Thyroid gland (tissue), 4 donors: ENCODE results near the gene HM13. TPM values are rescaled to one million over a fixed set of nuclear protein-coding genes. Genes with fewer than 3 reads are reported as not detected.
A peak's percentile ranks its signal among the peaks of the same experiment; 100 is the strongest.

Experiments used
- DNase-seq, 2 donors: peaks; one replicate each; pipeline ENCODE4 v3.0.0-alpha.2; 2019
- H3K27ac ChIP-seq, 3 donors: fragments of 200-600 bp; sonication (generic); 1 replicate in 2 of 3; 2 replicates in 1 of 3; pipeline ENCODE4 v1.5.1; 2016 to 2019; ENCODE audit warnings: mild to moderate bottlenecking in 1 of 3, moderate library complexity in 1 of 3
- H3K27me3 ChIP-seq: fragments of 200-600 bp; sonication (generic); one replicate; pipeline ENCODE4 v1.5.1; 2019
- H3K36me3 ChIP-seq, 2 donors: fragments of 200-600 bp; sonication (generic); one replicate each; pipeline ENCODE4 v1.5.1; 2016 to 2019
- H3K4me1 ChIP-seq, 2 donors: fragments of 200-600 bp; sonication (generic); one replicate each; pipeline ENCODE4 v1.5.1; 2017 to 2019
- H3K4me3 ChIP-seq, 3 donors: fragments of 200-600 bp; sonication (generic); replicated peaks in 1 of 3; 1 replicate in 2 of 3; 2 replicates in 1 of 3; pipeline ENCODE4 v1.5.1; 2016; ENCODE audit warnings: mild to moderate bottlenecking in 1 of 3
- H3K9me3 ChIP-seq: fragments of 200-600 bp; sonication (generic); one replicate; pipeline ENCODE4 v1.5.1; 2017
- POLR2A ChIP-seq, 2 donors: fragments of 450-650 bp; IDR thresholded peaks; one replicate each; pipeline ENCODE4 v1.6.1; 2017; ENCODE audit warnings: antibody characterized with exemption in 2 of 2, mild to moderate bottlenecking in 2 of 2, moderate library complexity in 1 of 2
- WGBS, 2 donors: methylation state at CpG; one replicate each; pipeline ENCODE4 v1.1.5; 2017; 5-methylcytosine and 5-hydroxymethylcytosine counted together
- intact Hi-C: fragments of 100-400 bp; cut with DNase I; formaldehyde crosslinking; loops from one replicate; pipeline ENCODE4 v1.15.1; 2023
- total RNA-seq, 4 donors: library from RNA; depleted of rRNA; stranded (reverse); fragments of >200 nt; gene quantifications; one replicate each; pipeline ENCODE4 v1.2.3, GENCODE V29; 2016
- TF ChIP-seq, protein P1 (sequence below), 6 experiments: fragments of 200-600 bp in 3 of 6; fragments of 450-650 bp in 3 of 6; sonication (generic) in 3 of 6; IDR thresholded peaks; one replicate each; pipeline ENCODE4 v1.5.1; 2016 to 2019; ENCODE audit warnings: antibody characterized with exemption in 6 of 6, mild to moderate bottlenecking in 2 of 6, inconsistent platforms in 1 of 6, moderate library complexity in 1 of 6

The HM13 gene
- total RNA-seq, 4 donors from 2014 or later = 82.8 to 136 (median 111) TPM

GRCh38 chr20:31490752-31491151 lies 23.5 kb upstream of the HM13 start:
- no peaks in the 10 kb centered on the region for H3K36me3 ChIP-seq
- intact Hi-C loops = no loop called here
- no peak overlapping the region for H3K27ac ChIP-seq
- no peak for DNase-seq
- no peaks in the 10 kb centered on the region for H3K27me3 ChIP-seq
- no peak overlapping the region for H3K4me3 ChIP-seq
- H3K9me3 ChIP-seq = no peaks in the 10 kb centered on the region
- TF ChIP-seq POLR2A (IDR thresholded peaks at IDR 0.05) = no peak
- H3K4me1 ChIP-seq = peaks cover 0 to 5% of the 10 kb centered on the region in 2 donors
- WGBS, 2 donors = 80 to 85% methylated on average over 3 of the region's 3 CpGs

DNA sequence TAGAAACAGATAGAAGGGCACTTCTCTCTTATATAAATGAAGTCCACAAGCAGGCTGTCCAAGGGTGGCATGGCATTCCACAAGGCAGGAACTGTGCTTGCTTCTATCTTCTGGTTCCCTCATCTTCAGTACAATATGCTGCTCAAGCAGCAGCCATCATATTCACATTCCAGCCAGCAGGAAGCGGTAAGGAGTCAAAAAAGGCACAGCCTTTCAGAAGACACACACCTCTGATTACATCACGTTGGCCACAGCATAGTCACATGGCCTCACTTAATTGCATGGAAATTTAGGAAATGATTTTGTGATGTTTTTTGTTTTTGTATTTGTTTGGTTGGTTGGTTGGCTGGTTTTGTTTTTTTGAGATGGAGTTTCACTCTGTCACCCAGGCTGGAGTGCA lies 20.1 kb upstream of the HM13 start:
- Histone ChIP-seq H3K4me3 (no peak overlapping the region), H3K36me3 (no peaks in the 10 kb centered on the region)

GRCh38 chr20:31496761-31497295 lies 17.4 kb upstream of the HM13 start:
- H3K4me1 ChIP-seq = peaks cover 0 to 15% of the 10 kb centered on the region in 2 donors
- intact Hi-C loops = no loop called here
- H3K36me3 ChIP-seq = no peaks in the 10 kb centered on the region
- peak overlapping the region in 2 of 3 donors; percentile 17 to 44 for H3K27ac ChIP-seq
- DNase-seq = peak; percentile 17 to 24
- 18 to 24% methylated on average over 15 of the region's 15 CpGs for WGBS, 2 donors
- TF ChIP-seq, protein P1, sequence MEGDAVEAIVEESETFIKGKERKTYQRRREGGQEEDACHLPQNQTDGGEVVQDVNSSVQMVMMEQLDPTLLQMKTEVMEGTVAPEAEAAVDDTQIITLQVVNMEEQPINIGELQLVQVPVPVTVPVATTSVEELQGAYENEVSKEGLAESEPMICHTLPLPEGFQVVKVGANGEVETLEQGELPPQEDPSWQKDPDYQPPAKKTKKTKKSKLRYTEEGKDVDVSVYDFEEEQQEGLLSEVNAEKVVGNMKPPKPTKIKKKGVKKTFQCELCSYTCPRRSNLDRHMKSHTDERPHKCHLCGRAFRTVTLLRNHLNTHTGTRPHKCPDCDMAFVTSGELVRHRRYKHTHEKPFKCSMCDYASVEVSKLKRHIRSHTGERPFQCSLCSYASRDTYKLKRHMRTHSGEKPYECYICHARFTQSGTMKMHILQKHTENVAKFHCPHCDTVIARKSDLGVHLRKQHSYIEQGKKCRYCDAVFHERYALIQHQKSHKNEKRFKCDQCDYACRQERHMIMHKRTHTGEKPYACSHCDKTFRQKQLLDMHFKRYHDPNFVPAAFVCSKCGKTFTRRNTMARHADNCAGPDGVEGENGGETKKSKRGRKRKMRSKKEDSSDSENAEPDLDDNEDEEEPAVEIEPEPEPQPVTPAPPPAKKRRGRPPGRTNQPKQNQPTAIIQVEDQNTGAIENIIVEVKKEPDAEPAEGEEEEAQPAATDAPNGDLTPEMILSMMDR (IDR thresholded peaks at IDR 0.05) = no peak
- TF ChIP-seq POLR2A (IDR thresholded peaks at IDR 0.05) = no peak
- no peaks in the 10 kb centered on the region for H3K9me3 ChIP-seq
- no peak overlapping the region for H3K4me3 ChIP-seq
- H3K27me3 ChIP-seq = no peaks in the 10 kb centered on the region

More for the DNA sequence above, 20.1 kb upstream of the HM13 start:
- Histone ChIP-seq H3K4me1 (peaks cover 0 to 15% of the 10 kb centered on the region in 2 donors), H3K9me3 (no peaks in the 10 kb centered on the region), H3K27ac (no peak overlapping the region), H3K27me3 (no peaks in the 10 kb centered on the region)
- WGBS, 2 donors = 55 to 58% methylated on average over 2 of the region's 2 CpGs
- DNase-seq = no peak
- TF ChIP-seq POLR2A (IDR thresholded peaks at IDR 0.05) = no peak
- TF ChIP-seq, protein P1 (IDR thresholded peaks at IDR 0.05) = no peak
- intact Hi-C loops = no loop called here

DNA sequence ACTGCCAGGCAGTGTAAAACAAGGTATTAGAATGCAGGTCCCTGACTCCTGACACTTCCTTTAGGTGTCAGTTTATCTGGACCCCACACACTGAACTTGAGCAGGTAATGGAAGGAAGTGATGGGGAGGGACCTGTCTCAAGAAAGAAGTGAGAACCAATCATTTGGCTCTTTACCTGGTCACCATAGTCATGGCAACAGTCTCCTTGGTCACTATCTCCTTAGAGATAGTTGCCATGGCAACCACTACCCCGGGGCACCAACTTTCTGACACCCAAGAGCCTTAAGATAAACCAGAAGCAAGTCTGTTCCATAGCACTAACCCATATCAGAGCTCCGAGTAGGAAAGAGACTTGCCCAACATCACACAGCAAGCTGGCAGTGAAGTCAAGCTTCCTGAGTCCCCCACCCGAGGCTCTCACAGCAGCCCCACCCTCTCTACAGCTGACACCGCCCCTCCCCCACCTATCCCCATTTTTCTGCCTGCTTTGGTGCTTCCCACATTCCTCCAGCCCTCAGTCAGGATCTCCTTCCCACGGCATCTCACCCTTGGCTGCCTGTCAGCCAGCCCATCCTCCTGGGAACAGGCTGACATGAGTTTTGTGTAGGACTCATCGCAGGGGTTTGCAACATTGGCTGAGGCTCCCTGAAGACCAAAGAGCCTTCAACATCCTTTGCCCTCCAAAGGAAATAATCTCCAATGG lies 16.3 kb upstream of the HM13 start:
- H3K27ac ChIP-seq = peak overlapping the region in 1 of 3 donors; percentile 30
- TF ChIP-seq, protein P1 (IDR thresholded peaks at IDR 0.05) = no peak
- TF ChIP-seq POLR2A (IDR thresholded peaks at IDR 0.05) = no peak
- H3K9me3 ChIP-seq = no peaks in the 10 kb centered on the region
- no peak for DNase-seq
- 30 to 45% methylated on average over 6 of the region's 6 CpGs for WGBS, 2 donors
- no peak overlapping the region for H3K4me3 ChIP-seq
- no peaks in the 10 kb centered on the region for H3K27me3 ChIP-seq
- peaks cover 0 to 15% of the 10 kb centered on the region in 2 donors for H3K4me1 ChIP-seq
- H3K36me3 ChIP-seq = no peaks in the 10 kb centered on the region
- intact Hi-C loops = no loop called here

DNA sequence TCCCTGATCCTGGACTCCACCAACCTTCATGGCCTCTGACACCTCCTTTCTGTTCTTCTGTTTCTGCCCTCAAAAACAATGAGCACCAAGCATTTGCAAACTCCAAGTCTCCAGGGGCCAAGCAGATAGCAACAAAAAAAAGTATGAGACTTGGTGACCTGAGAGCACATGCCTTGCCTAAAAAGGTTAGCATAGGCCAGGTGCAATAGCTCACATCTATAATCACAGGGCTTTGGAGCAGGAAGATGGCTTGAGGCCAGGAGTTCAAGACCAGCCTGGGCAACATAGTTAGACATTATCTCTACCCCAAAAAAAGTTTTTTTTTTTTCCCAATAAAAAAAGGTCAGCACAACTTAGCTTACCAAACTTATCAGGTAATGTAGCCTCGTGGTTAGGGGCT lies 13.7 kb upstream of the HM13 start:
- Histone ChIP-seq H3K27me3 (no peaks in the 10 kb centered on the region), H3K36me3 (no peaks in the 10 kb centered on the region), H3K9me3 (no peaks in the 10 kb centered on the region), H3K4me3 (no peak overlapping the region), H3K27ac (no peak overlapping the region), H3K4me1 (peaks cover 0 to 15% of the 10 kb centered on the region in 2 donors)
- no peak for DNase-seq
- 67 to 86% methylated on average over 1 of the region's 1 CpG for WGBS, 2 donors
- no peak for TF ChIP-seq POLR2A (IDR thresholded peaks at IDR 0.05)
- intact Hi-C loops = loop anchor here (5.0 kb wide), 1 partner anchor 38 kb away; no protein-coding TSS in a partner anchor
